CD1c-positive myeloid dendritic cell (primary cell): ENCODE results near the gene CNFN.
"Not testable (repeated sequence)": the region's sequence is repeated elsewhere in the genome, so short reads cannot be mapped to it uniquely, and the experiment has no call there.

ENCODE experiments used
- DNase-seq: peaks from one replicate; pipeline ENCODE4 v3.0.0-alpha.2; 2016; ENCODE audit errors: extremely low spot score

CNFN gene

DNA sequence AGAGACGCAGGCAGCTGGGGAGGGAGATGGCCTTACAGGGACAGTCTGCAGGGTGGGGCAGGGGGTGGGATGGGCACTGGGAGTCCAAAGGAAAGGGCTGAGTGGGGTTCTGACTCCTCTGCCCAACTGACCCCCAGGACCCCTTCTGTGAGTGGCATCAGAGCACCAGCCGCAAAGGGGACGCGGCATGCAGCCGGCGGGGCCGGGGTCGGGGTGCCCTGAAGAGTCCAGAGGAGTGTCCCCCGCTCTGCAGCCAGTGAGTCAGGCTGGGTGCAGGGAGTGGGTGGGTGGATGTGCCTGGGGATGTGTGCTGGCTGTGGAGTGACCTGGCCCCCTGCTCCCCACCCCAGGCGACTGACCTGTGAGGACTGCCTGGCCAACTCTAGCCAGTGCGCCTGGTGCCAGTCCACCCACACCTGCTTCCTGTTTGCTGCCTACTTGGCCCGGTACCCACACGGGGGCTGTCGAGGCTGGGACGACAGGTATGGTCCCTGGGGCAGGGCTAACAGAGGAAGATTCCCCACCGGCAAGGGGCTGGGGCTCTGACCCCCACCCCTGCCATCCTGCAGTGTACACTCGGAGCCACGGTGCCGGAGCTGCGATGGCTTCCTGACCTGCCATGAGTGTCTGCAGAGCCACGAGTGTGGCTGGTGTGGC lies 38.9 kb downstream of the CNFN start:
- DNase-seq = no peak

DNA sequence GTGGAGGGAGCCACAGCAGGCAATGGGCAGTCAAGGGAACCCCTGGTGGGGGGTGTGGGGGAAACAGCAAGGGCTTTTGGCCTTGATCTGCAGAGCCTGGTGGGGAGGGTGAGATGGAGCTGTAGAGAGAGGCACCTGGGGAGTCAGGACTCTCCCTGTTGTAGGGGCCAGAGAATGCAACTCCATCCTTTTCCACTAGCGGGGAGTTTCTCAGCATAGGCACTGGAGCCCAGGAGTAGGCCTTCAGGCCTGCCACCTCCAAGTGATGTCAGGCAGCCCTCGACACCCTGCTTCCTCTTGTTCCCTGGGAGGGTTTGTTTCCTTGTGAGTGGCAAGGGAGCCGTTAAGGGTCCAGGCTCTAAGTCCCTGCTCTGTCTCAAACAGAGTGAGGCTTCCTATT lies 39.7 kb downstream of the CNFN start:
- DNase-seq = no peak

DNA sequence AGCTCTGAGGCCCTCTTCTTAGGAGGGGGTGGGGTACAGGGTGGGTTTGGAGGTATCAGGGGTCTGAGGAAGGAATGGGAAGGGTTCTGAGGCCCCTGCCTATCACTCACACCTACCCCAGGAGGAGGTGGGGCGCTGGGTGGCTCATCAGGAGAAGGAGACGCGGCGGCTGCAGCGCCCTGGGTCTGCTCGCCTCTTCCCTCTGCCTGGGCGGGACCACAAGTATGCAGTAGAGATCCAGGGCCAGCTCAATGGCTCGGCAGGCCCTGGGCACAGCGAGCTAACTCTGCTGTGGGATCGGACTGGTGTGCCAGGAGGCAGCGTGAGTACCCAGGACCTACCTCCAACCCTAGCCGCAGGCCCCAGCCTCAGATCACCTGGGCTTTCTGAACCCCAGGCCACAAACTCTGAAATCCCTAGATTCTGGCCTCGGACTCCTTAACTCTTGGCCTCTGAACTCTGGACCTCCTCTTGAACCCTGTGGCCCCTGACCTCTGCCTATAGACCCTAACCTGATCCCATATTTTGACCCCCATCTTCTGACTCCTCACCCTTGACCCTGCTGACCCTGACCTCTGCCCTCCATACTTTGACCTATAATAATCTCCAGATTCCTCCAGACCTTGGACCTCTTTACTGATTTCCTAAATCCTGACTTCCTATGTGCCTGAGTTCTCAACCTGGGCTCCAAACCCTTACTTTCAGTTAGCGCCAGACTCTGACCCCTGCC lies 40.6 kb downstream of the CNFN start:
- DNase-seq = no peak

DNA sequence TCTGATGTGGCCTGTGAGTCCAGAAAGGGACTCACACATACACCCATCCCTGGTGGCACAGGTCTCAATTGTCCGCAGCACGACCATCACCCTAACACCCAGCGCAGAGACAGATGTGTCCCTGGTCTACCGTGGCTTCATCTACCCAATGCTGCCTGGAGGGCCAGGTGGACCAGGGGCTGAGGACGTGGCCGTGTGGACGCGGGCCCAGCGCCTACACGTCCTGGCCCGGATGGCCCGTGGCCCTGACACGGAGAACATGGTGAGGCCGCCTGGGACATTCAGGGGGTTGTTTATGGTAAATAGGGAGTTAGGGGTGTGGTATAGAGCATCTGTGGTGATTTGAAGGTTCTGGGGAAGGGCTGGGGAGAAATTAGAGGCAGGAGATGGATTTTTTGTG lies 41.9 kb downstream of the CNFN start:
- no peak for DNase-seq

DNA sequence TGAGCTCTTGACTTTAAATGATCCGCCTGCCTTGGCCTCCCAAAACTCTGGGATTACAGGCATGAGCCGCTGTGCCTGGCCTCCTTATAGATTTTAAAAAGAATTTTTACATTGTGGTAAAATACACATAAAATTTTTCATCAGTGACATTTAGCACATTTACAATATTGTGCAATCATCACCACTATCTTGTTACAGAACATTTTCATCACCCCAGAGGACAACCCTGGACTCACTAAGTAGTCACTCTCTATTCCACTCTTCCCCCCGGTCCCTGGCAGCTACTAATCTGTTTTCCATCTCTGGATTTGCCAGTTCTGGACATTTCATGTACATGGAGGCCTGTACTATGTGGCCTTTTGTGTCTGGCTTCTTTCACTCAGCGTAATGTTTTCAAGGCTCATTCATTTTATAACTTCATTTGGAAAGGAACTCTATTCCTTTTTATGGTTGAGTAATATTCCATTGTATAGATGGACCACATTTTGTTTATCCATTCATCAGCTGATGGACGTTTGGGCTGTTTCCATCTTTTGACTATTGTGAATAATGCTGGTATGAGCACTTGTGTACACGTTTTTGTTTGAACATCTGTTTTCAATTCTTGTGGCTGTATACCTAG lies 44.8 kb downstream of the CNFN start:
- no peak for DNase-seq

DNA sequence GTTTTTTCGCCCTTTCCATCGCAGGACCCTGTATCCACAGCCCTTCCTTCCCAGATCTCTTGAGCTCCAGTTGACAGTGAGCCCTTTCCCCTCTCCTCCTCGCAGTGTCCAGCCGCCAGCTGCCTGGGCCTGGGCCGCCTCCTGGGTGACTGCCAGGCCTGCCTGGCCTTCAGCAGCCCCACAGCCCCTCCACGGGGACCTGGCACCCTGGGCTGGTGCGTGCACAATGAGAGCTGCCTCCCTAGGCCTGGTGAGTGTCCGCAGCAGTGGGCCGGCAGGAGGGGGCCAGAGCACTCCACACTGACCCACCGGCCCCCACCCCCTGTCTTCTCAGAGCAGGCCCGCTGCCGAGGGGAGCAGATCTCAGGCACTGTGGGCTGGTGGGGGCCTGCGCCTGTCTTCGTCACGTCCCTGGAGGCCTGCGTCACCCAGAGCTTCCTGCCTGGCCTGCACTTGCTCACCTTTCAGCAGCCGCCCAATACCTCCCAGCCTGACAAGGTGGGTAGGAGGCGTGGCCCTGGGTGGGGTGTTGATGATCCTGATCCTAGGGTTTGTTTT lies 45.7 kb downstream of the CNFN start:
- no peak for DNase-seq

DNA sequence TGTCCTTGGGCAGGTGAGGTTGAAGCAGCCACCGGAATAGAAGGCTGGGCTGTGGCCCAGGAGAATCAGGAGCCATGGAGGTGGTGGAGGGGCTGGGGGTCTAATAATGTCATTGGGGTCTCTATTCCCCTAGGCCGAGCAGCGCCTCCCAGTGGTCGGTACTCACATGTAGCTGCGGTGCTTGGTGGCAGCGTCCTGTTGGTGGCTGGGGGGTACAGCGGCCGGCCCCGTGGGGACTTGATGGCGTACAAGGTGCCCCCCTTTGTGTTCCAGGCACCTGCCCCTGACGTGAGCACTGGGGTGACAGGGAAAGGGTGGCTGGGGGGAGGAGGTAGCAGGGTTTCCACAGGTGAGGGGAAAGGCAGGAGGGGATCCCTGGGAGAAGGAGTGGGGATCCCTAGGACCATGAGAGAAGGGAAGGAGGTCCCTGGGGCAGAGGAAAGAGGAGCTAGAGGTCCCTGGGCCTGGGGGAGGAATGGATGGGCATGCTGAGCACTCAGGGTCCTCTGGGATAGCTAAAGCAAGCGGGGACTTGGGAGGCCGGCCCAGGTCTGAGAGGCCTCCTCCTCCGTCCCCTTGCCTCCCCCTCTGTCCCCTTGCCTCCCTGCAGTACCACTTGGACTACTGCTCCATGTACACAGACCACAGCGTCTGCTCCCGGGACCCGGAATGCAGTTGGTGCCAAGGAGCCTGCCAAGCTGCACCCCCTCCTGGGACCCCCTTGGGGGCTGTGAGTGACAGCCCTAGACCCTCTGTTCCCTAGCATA lies 46.6 kb downstream of the CNFN start:
- no peak for DNase-seq

DNA sequence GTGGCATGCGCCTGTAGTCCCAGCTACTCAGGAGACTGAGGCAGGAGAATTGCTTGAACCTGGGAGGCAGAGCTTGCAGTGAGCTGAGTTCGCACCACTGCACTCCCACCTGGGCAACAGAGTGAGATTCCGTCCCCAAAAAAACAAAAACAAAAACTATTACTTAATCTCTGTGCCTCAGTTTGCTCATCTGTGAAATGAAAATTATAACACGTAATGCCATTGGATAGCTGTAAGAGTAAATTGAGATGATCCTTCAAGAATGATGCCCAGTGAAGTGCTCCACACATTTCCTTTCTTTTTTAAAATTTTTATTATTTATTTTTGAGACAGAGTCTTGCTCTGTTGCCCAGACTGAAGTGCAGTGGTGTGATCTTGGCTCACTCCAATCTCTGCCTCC lies 50.2 kb downstream of the CNFN start:
- DNase-seq = not testable (repeated sequence)

DNA sequence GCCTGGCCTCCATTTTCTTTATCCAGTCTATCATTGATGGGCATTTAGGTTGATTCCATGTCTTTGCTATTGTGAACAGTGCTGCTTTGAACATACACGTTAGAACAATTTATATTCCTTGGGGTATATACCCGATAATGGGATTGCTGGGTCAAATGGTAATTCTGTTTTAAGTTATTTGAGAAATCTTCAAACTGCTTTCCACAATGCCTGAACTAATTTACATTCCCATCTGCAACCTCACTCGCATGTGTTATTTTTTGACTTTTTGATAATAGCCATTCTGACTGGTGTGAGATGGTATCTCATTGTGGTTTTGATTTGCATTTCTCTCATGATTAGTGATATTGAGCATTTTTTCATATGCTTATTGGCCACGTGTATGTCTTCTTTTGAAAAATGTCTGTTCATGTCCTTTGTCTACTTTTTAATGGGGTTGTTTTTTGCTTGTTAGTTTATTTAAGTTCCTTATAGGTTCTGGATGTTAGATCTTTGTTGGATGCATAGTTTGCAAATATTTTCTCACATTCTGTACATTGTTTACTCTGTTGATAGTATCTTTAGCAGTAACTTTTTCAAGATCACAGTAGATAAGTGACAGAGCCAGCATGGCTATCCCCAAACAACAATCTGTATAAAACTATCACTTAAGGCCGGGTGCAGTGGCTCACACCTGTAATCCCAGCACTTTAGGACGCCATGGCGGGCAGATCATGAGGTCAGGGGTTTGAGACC lies 50.8 kb downstream of the CNFN start:
- not testable (repeated sequence) for DNase-seq
